A549 (cell line): Measurements from ENCODE around the gene STAU1.

Experiments used
- CEBPB ChIP-seq, 2 experiments: fragments of >200 bp in 1 of 2; sonication (Bioruptor Twin) in 1 of 2; formaldehyde crosslinking in 1 of 2; IDR thresholded peaks; 2 replicates each; pipeline ENCODE4 v1.6.1; 2012 to 2016
- CHD2 ChIP-seq: fragments of 150-350 bp; IDR thresholded peaks from 2 replicates; pipeline ENCODE4 v1.6.1; 2014; ENCODE audit warnings: low read length; ENCODE audit not compliant: partially characterized antibody
- CTCF ChIP-seq: fragments of >200 bp; sonication (Bioruptor Twin); formaldehyde crosslinking; IDR thresholded peaks from 3 replicates; pipeline ENCODE4 v1.5.1; 2016
- EHMT2 ChIP-seq: fragments of 200-600 bp; sonication (generic); IDR thresholded peaks from 2 replicates; pipeline ENCODE4 v1.6.1; 2016; ENCODE audit warnings: antibody characterized with exemption, low read depth, mild to moderate bottlenecking, moderate library complexity
- FOSL2 ChIP-seq, 2 experiments: fragments of 450-650 bp in 1 of 2; fragments of >200 bp in 1 of 2; sonication (Bioruptor Twin) in 1 of 2; formaldehyde crosslinking; IDR thresholded peaks; 2 replicates each; pipeline versions ENCODE4 v1.5.0 to v1.6.1; 2016 to 2020; ENCODE audit warnings: mild to moderate bottlenecking in 1 of 2, moderate library complexity in 1 of 2
- HDAC2 ChIP-seq: fragments of 200-600 bp; sonication (generic); IDR thresholded peaks from 2 replicates; pipeline ENCODE4 v1.6.1; 2016
- MAX ChIP-seq: IDR thresholded peaks from 2 replicates; pipeline ENCODE4 v1.6.1; 2012
- POLR2A ChIP-seq: IDR thresholded peaks from 2 replicates; pipeline ENCODE4 v1.6.1; 2012; ENCODE audit warnings: mild to moderate bottlenecking, low read length
- RAD21 ChIP-seq, 2 experiments: fragments of >200 bp in 1 of 2; sonication (Bioruptor Twin) in 1 of 2; formaldehyde crosslinking in 1 of 2; IDR thresholded peaks in 1 of 2; conservative IDR thresholded peaks in 1 of 2; 2 replicates in 1 of 2; 3 replicates in 1 of 2; pipeline ENCODE4 v1.6.1; 2012 to 2018; ENCODE audit warnings: inconsistent platforms in 1 of 2
- RARB ChIP-seq: fragments of 250-450 bp; sonication (Bioruptor Pico); IDR thresholded peaks from 2 replicates; pipeline ENCODE4 v1.8.0; 2021; ENCODE audit warnings: mild to moderate bottlenecking, moderate library complexity
- REST ChIP-seq: fragments of 200-600 bp; sonication (generic); IDR thresholded peaks from 2 replicates; pipeline ENCODE4 v1.6.1; 2016; ENCODE audit warnings: antibody characterized with exemption, mild to moderate bottlenecking, moderate library complexity
- RFX5 ChIP-seq: fragments of 450-650 bp; IDR thresholded peaks from 2 replicates; pipeline ENCODE4 v1.7.1; 2014; ENCODE audit warnings: antibody characterized with exemption, mild to moderate bottlenecking, moderate library complexity
- SMC3 ChIP-seq: fragments of >200 bp; sonication (Bioruptor Twin); formaldehyde crosslinking; IDR thresholded peaks from 3 replicates; pipeline ENCODE4 v1.6.1; 2018; ENCODE audit warnings: inconsistent platforms
- ZC3H11A ChIP-seq: fragments of 450-650 bp; IDR thresholded peaks from 2 replicates; pipeline ENCODE4 v1.6.1; 2014; ENCODE audit warnings: antibody characterized with exemption, mild to moderate bottlenecking

- no peak for TF ChIP-seq POLR2A
- TF ChIP-seq CTCF, result no peak
- no peak for TF ChIP-seq FOSL2 (IDR thresholded peaks at IDR 0.05)
- no peak for TF ChIP-seq FOSL2 (CRISPR knock-in tag; IDR thresholded peaks at IDR 0.05)
- no peak for TF ChIP-seq REST
- TF ChIP-seq RARB (CRISPR knock-in tag), result no peak
- no peak for TF ChIP-seq RFX5
- no peak for TF ChIP-seq ZC3H11A
- TF ChIP-seq CHD2, result no peak
- TF ChIP-seq HDAC2, result no peak
- TF ChIP-seq CEBPB (IDR thresholded peaks at IDR 0.05), result no peak
- TF ChIP-seq MAX, result no peak
- no peak for TF ChIP-seq SMC3
- no peak for TF ChIP-seq RAD21 (conservative IDR thresholded peaks at IDR 0.05 in 1 of 2, IDR thresholded peaks at IDR 0.05 in 1 of 2)
- no peak for TF ChIP-seq EHMT2
Observed at GRCh38 chr20:49184691-49185070, 3.5 kb downstream of the STAU1 start.
